ENCODE results near the gene TIMM17A.

- no peak for TF ChIP-seq EZH2 (IDR thresholded peaks at IDR 0.05; ENCODE audit: low read length)
- TF ChIP-seq, protein P1, sequence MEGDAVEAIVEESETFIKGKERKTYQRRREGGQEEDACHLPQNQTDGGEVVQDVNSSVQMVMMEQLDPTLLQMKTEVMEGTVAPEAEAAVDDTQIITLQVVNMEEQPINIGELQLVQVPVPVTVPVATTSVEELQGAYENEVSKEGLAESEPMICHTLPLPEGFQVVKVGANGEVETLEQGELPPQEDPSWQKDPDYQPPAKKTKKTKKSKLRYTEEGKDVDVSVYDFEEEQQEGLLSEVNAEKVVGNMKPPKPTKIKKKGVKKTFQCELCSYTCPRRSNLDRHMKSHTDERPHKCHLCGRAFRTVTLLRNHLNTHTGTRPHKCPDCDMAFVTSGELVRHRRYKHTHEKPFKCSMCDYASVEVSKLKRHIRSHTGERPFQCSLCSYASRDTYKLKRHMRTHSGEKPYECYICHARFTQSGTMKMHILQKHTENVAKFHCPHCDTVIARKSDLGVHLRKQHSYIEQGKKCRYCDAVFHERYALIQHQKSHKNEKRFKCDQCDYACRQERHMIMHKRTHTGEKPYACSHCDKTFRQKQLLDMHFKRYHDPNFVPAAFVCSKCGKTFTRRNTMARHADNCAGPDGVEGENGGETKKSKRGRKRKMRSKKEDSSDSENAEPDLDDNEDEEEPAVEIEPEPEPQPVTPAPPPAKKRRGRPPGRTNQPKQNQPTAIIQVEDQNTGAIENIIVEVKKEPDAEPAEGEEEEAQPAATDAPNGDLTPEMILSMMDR (optimal IDR thresholded peaks at IDR 0.05 in 1 of 3, IDR thresholded peaks at IDR 0.05 in 1 of 3, conservative IDR thresholded peaks at IDR 0.05 in 1 of 3; ENCODE audit: extremely low read depth in 1 of 3, insufficient read depth in 2 of 3, low read length in 3 of 3), result no peak
Measured at GRCh38 chr1:201928266-201928665, 27.0 kb upstream of the TIMM17A start.
